Body of pancreas (tissue), 4 donors: ENCODE measurements around the gene SFXN5.

ENCODE experiments used
- CTCF ChIP-seq, 7 experiments: fragments of 450-650 bp in 4 of 7; fragments of 200-600 bp in 3 of 7; sonication (generic) in 3 of 7; IDR thresholded peaks; one replicate each; pipeline ENCODE4 v1.5.1; 2016 to 2019; ENCODE audit warnings: antibody characterized with exemption in 7 of 7
- POLR2A ChIP-seq, 3 donors: fragments of 450-650 bp; IDR thresholded peaks; one replicate each; pipeline ENCODE4 v1.6.1; 2016; ENCODE audit warnings: antibody characterized with exemption in 3 of 3, mild to moderate bottlenecking in 2 of 3

- no peak for TF ChIP-seq CTCF (IDR thresholded peaks at IDR 0.05)
- TF ChIP-seq POLR2A (IDR thresholded peaks at IDR 0.05): no peak
Measured at GRCh38 chr2:72901426-72901825, 170.1 kb downstream of the SFXN5 start.
